ENCODE measurements around the gene GSTA3.
"Not testable (repeated sequence)": the region's sequence is repeated elsewhere in the genome, so short reads cannot be mapped to it uniquely, and the experiment has no call there.

Gene GSTA3

GRCh38 chr6:52908526-52908925 is 972 bp downstream of the GSTA3 start:
- Histone ChIP-seq H3K4me1 (ENCODE audit: insufficient read depth, insufficient read length) (no peaks in the 10 kb centered on the region), H3K9ac (ENCODE audit: insufficient read length, low read depth) (no peak overlapping the region), H3K4me3 (ENCODE audit: insufficient read length, low read depth) (no peak overlapping the region), H3K27me3 (ENCODE audit: insufficient read depth, insufficient read length) (no peaks in the 10 kb centered on the region), H3K9me3 (ENCODE audit: insufficient read depth, low read length) (no peaks in the 10 kb centered on the region), H3K36me3 (ENCODE audit: insufficient read depth, insufficient read length, low read length) (no peaks in the 10 kb centered on the region)
- no peak for DNase-seq (ENCODE audit: low read depth, low spot score)
- no peak for TF ChIP-seq SUZ12 (IDR thresholded peaks at IDR 0.05; ENCODE audit: extremely low read depth, insufficient read depth, insufficient read length)
- TF ChIP-seq YY1 (IDR thresholded peaks at IDR 0.05; ENCODE audit: insufficient read depth, insufficient read length) = no peak
- no peak for TF ChIP-seq ZNF274 (IDR thresholded peaks at IDR 0.05; ENCODE audit: low read depth, low read length)

- no peaks in the 10 kb centered on the region for H3K27me3 ChIP-seq (ENCODE audit: insufficient read depth, insufficient read length)
- TF ChIP-seq YY1 (IDR thresholded peaks at IDR 0.05; ENCODE audit: insufficient read depth, insufficient read length) = no peak
- TF ChIP-seq SUZ12 (IDR thresholded peaks at IDR 0.05; ENCODE audit: extremely low read depth, insufficient read depth, insufficient read length) = no peak
- TF ChIP-seq ZNF274 (IDR thresholded peaks at IDR 0.05; ENCODE audit: low read depth, low read length) = no peak
- no peaks in the 10 kb centered on the region for H3K4me1 ChIP-seq (ENCODE audit: insufficient read depth, insufficient read length)
- H3K9ac ChIP-seq (ENCODE audit: insufficient read length, low read depth) = no peak overlapping the region
- H3K4me3 ChIP-seq (ENCODE audit: insufficient read length, low read depth) = no peak overlapping the region
- no peaks in the 10 kb centered on the region for H3K9me3 ChIP-seq (ENCODE audit: insufficient read depth, low read length)
- no peak for DNase-seq (ENCODE audit: low read depth, low spot score)
- no peaks in the 10 kb centered on the region for H3K36me3 ChIP-seq (ENCODE audit: insufficient read depth, insufficient read length, low read length)
Observed at GRCh38 chr6:52904562-52905279, 4.8 kb downstream of the GSTA3 start.

- TF ChIP-seq SUZ12 (IDR thresholded peaks at IDR 0.05; ENCODE audit: extremely low read depth, insufficient read depth, insufficient read length) = no peak
- TF ChIP-seq ZNF274 (IDR thresholded peaks at IDR 0.05; ENCODE audit: low read depth, low read length) = no peak
- no peak for TF ChIP-seq YY1 (IDR thresholded peaks at IDR 0.05; ENCODE audit: insufficient read depth, insufficient read length)
- no peak overlapping the region for H3K9ac ChIP-seq (ENCODE audit: insufficient read length, low read depth)
- DNase-seq (ENCODE audit: low read depth, low spot score) = no peak
Observed at GRCh38 chr6:52900536-52900935, 9.0 kb downstream of the GSTA3 start.

GRCh38 chr6:52895790-52896189 is 13.7 kb downstream of the GSTA3 start:
- H3K27me3 ChIP-seq (ENCODE audit: insufficient read depth, insufficient read length); H3K36me3 ChIP-seq (ENCODE audit: insufficient read depth, insufficient read length, low read length); H3K9me3 ChIP-seq (ENCODE audit: insufficient read depth, low read length); DNase-seq (ENCODE audit: low read depth, low spot score); H3K4me3 ChIP-seq (ENCODE audit: insufficient read length, low read depth); H3K9ac ChIP-seq (ENCODE audit: insufficient read length, low read depth); H3K4me1 ChIP-seq (ENCODE audit: insufficient read depth, insufficient read length): not testable (repeated sequence)

More at GRCh38 chr6:52900536-52900935, 9.0 kb downstream of the GSTA3 start:
- Histone ChIP-seq H3K4me3 (ENCODE audit: insufficient read length, low read depth) (no peak overlapping the region), H3K9me3 (ENCODE audit: insufficient read depth, low read length) (no peaks in the 10 kb centered on the region), H3K4me1 (ENCODE audit: insufficient read depth, insufficient read length) (no peaks in the 10 kb centered on the region), H3K27me3 (ENCODE audit: insufficient read depth, insufficient read length) (no peaks in the 10 kb centered on the region), H3K36me3 (ENCODE audit: insufficient read depth, insufficient read length, low read length) (no peaks in the 10 kb centered on the region)

- H3K9me3 ChIP-seq (ENCODE audit: insufficient read depth, low read length) = no peaks in the 10 kb centered on the region
- H3K27me3 ChIP-seq (ENCODE audit: insufficient read depth, insufficient read length) = no peaks in the 10 kb centered on the region
- no peak overlapping the region for H3K9ac ChIP-seq (ENCODE audit: insufficient read length, low read depth)
- no peaks in the 10 kb centered on the region for H3K4me1 ChIP-seq (ENCODE audit: insufficient read depth, insufficient read length)
- DNase-seq (ENCODE audit: low read depth, low spot score) = no peak
- H3K4me3 ChIP-seq (ENCODE audit: insufficient read length, low read depth) = no peak overlapping the region
- TF ChIP-seq ZNF274 (IDR thresholded peaks at IDR 0.05; ENCODE audit: low read depth, low read length) (no peak), YY1 (IDR thresholded peaks at IDR 0.05; ENCODE audit: insufficient read depth, insufficient read length) (no peak), SUZ12 (IDR thresholded peaks at IDR 0.05; ENCODE audit: extremely low read depth, insufficient read depth, insufficient read length) (no peak)
- no peaks in the 10 kb centered on the region for H3K36me3 ChIP-seq (ENCODE audit: insufficient read depth, insufficient read length, low read length)
Observed at GRCh38 chr6:52894285-52894684, 15.2 kb downstream of the GSTA3 start.

- no peaks in the 10 kb centered on the region for H3K4me1 ChIP-seq (ENCODE audit: insufficient read depth, insufficient read length)
- no peak for DNase-seq (ENCODE audit: low read depth, low spot score)
- no peak overlapping the region for H3K9ac ChIP-seq (ENCODE audit: insufficient read length, low read depth)
- no peaks in the 10 kb centered on the region for H3K36me3 ChIP-seq (ENCODE audit: insufficient read depth, insufficient read length, low read length)
- TF ChIP-seq SUZ12 (IDR thresholded peaks at IDR 0.05; ENCODE audit: extremely low read depth, insufficient read depth, insufficient read length) (no peak), ZNF274 (IDR thresholded peaks at IDR 0.05; ENCODE audit: low read depth, low read length) (no peak), YY1 (IDR thresholded peaks at IDR 0.05; ENCODE audit: insufficient read depth, insufficient read length) (no peak)
- H3K4me3 ChIP-seq (ENCODE audit: insufficient read length, low read depth) = no peak overlapping the region
- H3K27me3 ChIP-seq (ENCODE audit: insufficient read depth, insufficient read length) = no peaks in the 10 kb centered on the region
- H3K9me3 ChIP-seq (ENCODE audit: insufficient read depth, low read length) = no peaks in the 10 kb centered on the region
Observed at GRCh38 chr6:52893803-52894202, 15.7 kb downstream of the GSTA3 start.

GRCh38 chr6:52893221-52893620 is 16.3 kb downstream of the GSTA3 start:
- H3K4me3 ChIP-seq (ENCODE audit: insufficient read length, low read depth) = no peak overlapping the region
- no peak overlapping the region for H3K9ac ChIP-seq (ENCODE audit: insufficient read length, low read depth)
- DNase-seq (ENCODE audit: low read depth, low spot score) = no peak
- TF ChIP-seq ZNF274 (IDR thresholded peaks at IDR 0.05; ENCODE audit: low read depth, low read length) (no peak), SUZ12 (IDR thresholded peaks at IDR 0.05; ENCODE audit: extremely low read depth, insufficient read depth, insufficient read length) (no peak), YY1 (IDR thresholded peaks at IDR 0.05; ENCODE audit: insufficient read depth, insufficient read length) (no peak)
- no peaks in the 10 kb centered on the region for H3K36me3 ChIP-seq (ENCODE audit: insufficient read depth, insufficient read length, low read length)
- H3K4me1 ChIP-seq (ENCODE audit: insufficient read depth, insufficient read length) = no peaks in the 10 kb centered on the region
- no peaks in the 10 kb centered on the region for H3K9me3 ChIP-seq (ENCODE audit: insufficient read depth, low read length)
- no peaks in the 10 kb centered on the region for H3K27me3 ChIP-seq (ENCODE audit: insufficient read depth, insufficient read length)
